Neural cell (in vitro differentiated cells): ENCODE measurements around the gene CAMK1D. TPM values are rescaled to one million over a fixed set of nuclear protein-coding genes. Genes with fewer than 3 reads are reported as not detected.

Experiments used
- H2AFZ ChIP-seq: fragments of 200-600, 300-800 bp; sonication (generic), shearing (Covaris generic); 2 replicates; pipeline ENCODE4 v1.6.0; 2014; ENCODE audit warnings: low read depth, mild to moderate bottlenecking, antibody characterized with exemption, low read length, moderate library complexity
- H3F3A ChIP-seq: fragments of 200-600 bp; shearing (Covaris generic); 2 replicates; pipeline ENCODE4 v1.6.1; 2016; ENCODE audit warnings: mild to moderate bottlenecking, moderate library complexity, mixed read lengths, antibody characterized with exemption, low read length; ENCODE audit not compliant: insufficient read depth, poor library complexity, severe bottlenecking
- H3K27ac ChIP-seq: fragments of 200-600, 300-800 bp; sonication (generic), shearing (Covaris generic); 2 replicates; pipeline ENCODE4 v1.5.1; 2014; ENCODE audit warnings: mild to moderate bottlenecking, low read length, moderate library complexity
- H3K27me3 ChIP-seq: fragments of 300-800, 200-600 bp; sonication (generic), shearing (Covaris generic); 2 replicates; pipeline ENCODE4 v1.6.0; 2014; ENCODE audit warnings: mild to moderate bottlenecking, low read depth, low read length, moderate library complexity; ENCODE audit not compliant: insufficient read depth
- H3K36me3 ChIP-seq: fragments of 300-800, 200-600 bp; sonication (generic), shearing (Covaris generic); 2 replicates; pipeline ENCODE4 v1.5.1; 2014; ENCODE audit warnings: mild to moderate bottlenecking, antibody characterized with exemption, low read length, moderate library complexity; ENCODE audit not compliant: insufficient read depth
- H3K4me2 ChIP-seq: fragments of 300-800, 200-600 bp; sonication (generic), shearing (Covaris generic); 2 replicates; pipeline ENCODE4 v1.6.0; 2014; ENCODE audit warnings: mild to moderate bottlenecking, low read length
- H3K4me3 ChIP-seq: fragments of 300-800, 200-600 bp; sonication (generic), shearing (Covaris generic); 2 replicates; pipeline ENCODE4 v1.5.1; 2014; ENCODE audit warnings: mild to moderate bottlenecking, low read length, moderate library complexity
- H3K79me2 ChIP-seq: fragments of 200-600 bp; shearing (Covaris generic); replicated peaks from 2 replicates; pipeline ENCODE4 v1.6.0; 2014; ENCODE audit warnings: mild to moderate bottlenecking, low read length, moderate library complexity; ENCODE audit not compliant: insufficient read depth
- H3K9ac ChIP-seq: fragments of 300-800, 200-600 bp; sonication (generic), shearing (Covaris generic); 2 replicates; pipeline ENCODE4 v1.6.1; 2016; ENCODE audit warnings: mild to moderate bottlenecking, low read length, mixed read lengths
- H3K9me2 ChIP-seq: fragments of 200-600 bp; shearing (Covaris generic); 2 replicates; pipeline ENCODE4 v1.6.1; 2016; ENCODE audit warnings: mild to moderate bottlenecking, low read length, mixed read lengths; ENCODE audit not compliant: insufficient read depth
- H3K9me3 ChIP-seq: fragments of 200-600, 300-800 bp; sonication (generic), shearing (Covaris generic); 2 replicates; pipeline ENCODE4 v1.6.1; 2016; ENCODE audit warnings: mild to moderate bottlenecking, mixed run types, low read length, moderate library complexity, mixed read lengths
- H4K20me1 ChIP-seq: fragments of 200-600 bp; shearing (Covaris generic); 2 replicates; pipeline ENCODE4 v1.6.1; 2016; ENCODE audit warnings: mild to moderate bottlenecking, mixed run types; ENCODE audit not compliant: insufficient read depth
- CTCF ChIP-seq: fragments of 450-650 bp; IDR thresholded peaks from 2 replicates; pipeline ENCODE4 v1.5.1; 2014; ENCODE audit warnings: antibody characterized with exemption, mild to moderate bottlenecking, moderate library complexity; ENCODE audit not compliant: poor library complexity, severe bottlenecking
- EP300 ChIP-seq: fragments of 450-650 bp; conservative IDR thresholded peaks from 2 replicates; pipeline ENCODE4 v1.6.1; 2014; ENCODE audit warnings: antibody characterized with exemption, mild to moderate bottlenecking, moderate library complexity; ENCODE audit not compliant: poor library complexity, severe bottlenecking
- EZH2 ChIP-seq: fragments of 200-600, 300-800 bp; shearing (Covaris generic), sonication (generic); IDR thresholded peaks from 2 replicates; pipeline ENCODE4 v1.6.1; 2014; ENCODE audit warnings: antibody characterized with exemption, low read length, borderline replicate concordance, mild to moderate bottlenecking; ENCODE audit not compliant: insufficient read depth, poor library complexity, severe bottlenecking
- MXI1 ChIP-seq: fragments of 450-650 bp; conservative IDR thresholded peaks from 2 replicates; pipeline ENCODE4 v1.6.1; 2014; ENCODE audit warnings: antibody characterized with exemption, mild to moderate bottlenecking; ENCODE audit not compliant: poor library complexity, severe bottlenecking
- POLR2AphosphoS5 ChIP-seq: IDR thresholded peaks from 2 replicates; pipeline ENCODE4 v1.6.1; 2012
- RAD21 ChIP-seq: fragments of 450-650 bp; conservative IDR thresholded peaks from 2 replicates; pipeline ENCODE4 v1.6.1; 2014; ENCODE audit warnings: antibody characterized with exemption, mild to moderate bottlenecking, moderate library complexity
- REST ChIP-seq: IDR thresholded peaks from 2 replicates; pipeline ENCODE4 v1.6.1; 2012; ENCODE audit warnings: borderline replicate concordance
- SMC3 ChIP-seq: fragments of 450-650 bp; conservative IDR thresholded peaks from 2 replicates; pipeline ENCODE4 v1.6.1; 2014; ENCODE audit warnings: antibody characterized with exemption, mild to moderate bottlenecking, moderate library complexity; ENCODE audit not compliant: poor library complexity
- TAF1 ChIP-seq: IDR thresholded peaks from 2 replicates; pipeline ENCODE4 v1.6.1; 2012; ENCODE audit warnings: low read depth
- polyA plus RNA-seq: library from polyadenylated mRNA; depleted of rRNA; stranded (reverse); fragments of >200 nt; gene quantifications from 2 replicates; pipeline ENCODE4 v1.2.3, GENCODE V29; 2014

Gene CAMK1D
- polyA plus RNA-seq, 1 donor from 2014 or later, result 13.8 TPM

- Histone ChIP-seq H3K27me3 (no peaks in the 10 kb centered on the region), H3K9ac (no peak overlapping the region), H3K36me3 (no peaks in the 10 kb centered on the region), H3F3A (no peaks in the 10 kb centered on the region), H3K4me2 (no peak overlapping the region), H2AFZ (no peak overlapping the region), H3K4me3 (no peak overlapping the region), H3K27ac (no peak overlapping the region), H3K79me2 (peaks cover 3% of the 10 kb centered on the region), H3K9me2 (no peaks in the 10 kb centered on the region), H4K20me1 (no peaks in the 10 kb centered on the region), H3K9me3 (no peaks in the 10 kb centered on the region)
- TF ChIP-seq EP300 (no peak), SMC3 (no peak), POLR2AphosphoS5 (no peak), REST (no peak), TAF1 (no peak), EZH2 (no peak), MXI1 (no peak), RAD21 (no peak)
Measured at GRCh38 chr10:12401466-12401865, 52.1 kb downstream of the CAMK1D start.

GRCh38 chr10:12403119-12403518 lies 53.8 kb downstream of the CAMK1D start:
- H3K27me3 ChIP-seq, result no peaks in the 10 kb centered on the region
- H3K4me3 ChIP-seq, result no peak overlapping the region
- no peaks in the 10 kb centered on the region for H4K20me1 ChIP-seq
- no peaks in the 10 kb centered on the region for H3F3A ChIP-seq
- peaks cover 3% of the 10 kb centered on the region for H3K79me2 ChIP-seq
- no peaks in the 10 kb centered on the region for H3K9me3 ChIP-seq
- no peak overlapping the region for H3K9ac ChIP-seq
- no peaks in the 10 kb centered on the region for H3K9me2 ChIP-seq
- H2AFZ ChIP-seq, result no peak overlapping the region
- H3K36me3 ChIP-seq, result no peaks in the 10 kb centered on the region
- no peak overlapping the region for H3K4me2 ChIP-seq
- no peak for TF ChIP-seq CTCF
- no peak for TF ChIP-seq EZH2
- no peak for TF ChIP-seq TAF1
- no peak for TF ChIP-seq RAD21
- no peak for TF ChIP-seq SMC3
- TF ChIP-seq MXI1, result no peak
- TF ChIP-seq REST, result no peak
- H3K27ac ChIP-seq, result no peak overlapping the region
